GM23338 (cell line): ENCODE data around the gene CTRB1.

ENCODE experiments used
- CREB1 ChIP-seq: fragments of 250-450 bp; sonication (Bioruptor Pico); IDR thresholded peaks from 2 replicates; pipeline ENCODE4 v1.5.0; 2020; ENCODE audit warnings: low read depth, mild to moderate bottlenecking, moderate library complexity
- EZH2 ChIP-seq: fragments of 200-600 bp; sonication (generic); IDR thresholded peaks from one replicate; pipeline ENCODE4 v1.8.0; 2017; ENCODE audit warnings: antibody characterized with exemption, mild to moderate bottlenecking, low read depth; ENCODE audit not compliant: unreplicated experiment
- EZH2phosphoT487 ChIP-seq: fragments of 200-600 bp; sonication (generic); IDR thresholded peaks from one replicate; pipeline ENCODE4 v1.8.1; 2018; ENCODE audit warnings: antibody characterized with exemption; ENCODE audit not compliant: unreplicated experiment
- TF ChIP-seq, protein P1 (sequence below), 2 experiments: fragments of 200-600 bp in 1 of 2; sonication (generic) in 1 of 2; conservative IDR thresholded peaks; 2 replicates each; pipeline versions ENCODE4 v1.5.1 to v1.6.1; 2016 to 2017; ENCODE audit warnings: antibody characterized with exemption in 2 of 2, low read depth in 2 of 2, mild to moderate bottlenecking in 2 of 2, moderate library complexity in 1 of 2
- TF ChIP-seq, protein P2 (sequence below): IDR thresholded peaks from one replicate; pipeline ENCODE4 v1.6.1; 2018; ENCODE audit warnings: antibody characterized with exemption; ENCODE audit not compliant: unreplicated experiment

DNA sequence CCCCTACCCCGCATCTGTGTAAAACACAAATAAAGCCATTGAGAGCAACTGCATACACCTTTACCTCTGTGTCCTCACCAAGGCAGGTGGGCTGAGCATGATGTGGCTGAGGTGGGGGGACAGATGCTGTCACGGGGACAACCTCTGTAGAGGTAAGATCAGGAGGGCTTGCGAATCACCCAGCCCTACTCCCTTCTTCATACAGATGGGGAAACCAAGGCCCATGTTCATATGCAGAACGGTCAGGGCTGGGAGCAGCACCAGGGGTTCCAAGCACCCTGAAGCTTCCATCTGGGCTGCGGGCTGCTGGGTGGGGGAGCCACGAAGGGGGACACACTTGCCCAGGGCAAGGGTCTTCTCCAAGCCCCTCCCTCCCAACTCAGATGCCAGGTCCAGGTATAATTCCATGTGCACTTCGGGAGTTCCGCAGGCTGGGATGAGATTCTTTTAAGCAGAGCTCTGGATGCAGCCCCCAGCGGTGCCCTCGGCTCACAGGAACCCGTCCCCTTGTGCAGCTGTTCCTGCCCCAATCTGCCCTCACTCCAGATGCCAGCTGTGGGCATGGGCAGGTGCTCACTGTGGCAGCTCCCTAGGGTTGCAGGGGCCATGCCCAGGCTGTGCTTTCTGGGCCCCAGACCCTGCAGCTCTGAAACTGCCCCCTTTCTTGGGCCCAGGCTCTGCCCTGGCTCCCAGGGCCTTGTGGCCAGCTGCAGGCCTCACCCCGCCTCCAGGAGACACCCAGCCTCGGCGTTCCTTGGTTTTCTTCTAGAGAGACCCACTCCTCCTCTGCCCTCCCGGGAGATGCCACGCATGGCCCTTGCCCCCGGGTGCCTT, 9.6 kb downstream of the CTRB1 start:
- TF ChIP-seq, protein P1, sequence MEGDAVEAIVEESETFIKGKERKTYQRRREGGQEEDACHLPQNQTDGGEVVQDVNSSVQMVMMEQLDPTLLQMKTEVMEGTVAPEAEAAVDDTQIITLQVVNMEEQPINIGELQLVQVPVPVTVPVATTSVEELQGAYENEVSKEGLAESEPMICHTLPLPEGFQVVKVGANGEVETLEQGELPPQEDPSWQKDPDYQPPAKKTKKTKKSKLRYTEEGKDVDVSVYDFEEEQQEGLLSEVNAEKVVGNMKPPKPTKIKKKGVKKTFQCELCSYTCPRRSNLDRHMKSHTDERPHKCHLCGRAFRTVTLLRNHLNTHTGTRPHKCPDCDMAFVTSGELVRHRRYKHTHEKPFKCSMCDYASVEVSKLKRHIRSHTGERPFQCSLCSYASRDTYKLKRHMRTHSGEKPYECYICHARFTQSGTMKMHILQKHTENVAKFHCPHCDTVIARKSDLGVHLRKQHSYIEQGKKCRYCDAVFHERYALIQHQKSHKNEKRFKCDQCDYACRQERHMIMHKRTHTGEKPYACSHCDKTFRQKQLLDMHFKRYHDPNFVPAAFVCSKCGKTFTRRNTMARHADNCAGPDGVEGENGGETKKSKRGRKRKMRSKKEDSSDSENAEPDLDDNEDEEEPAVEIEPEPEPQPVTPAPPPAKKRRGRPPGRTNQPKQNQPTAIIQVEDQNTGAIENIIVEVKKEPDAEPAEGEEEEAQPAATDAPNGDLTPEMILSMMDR (conservative IDR thresholded peaks at IDR 0.05; ENCODE audit: low read depth in 2 of 2) = no peak
- TF ChIP-seq EZH2 (no peak), EZH2phosphoT487 (no peak), CREB1 (CRISPR knock-in tag) (no peak)
- TF ChIP-seq, protein P2, sequence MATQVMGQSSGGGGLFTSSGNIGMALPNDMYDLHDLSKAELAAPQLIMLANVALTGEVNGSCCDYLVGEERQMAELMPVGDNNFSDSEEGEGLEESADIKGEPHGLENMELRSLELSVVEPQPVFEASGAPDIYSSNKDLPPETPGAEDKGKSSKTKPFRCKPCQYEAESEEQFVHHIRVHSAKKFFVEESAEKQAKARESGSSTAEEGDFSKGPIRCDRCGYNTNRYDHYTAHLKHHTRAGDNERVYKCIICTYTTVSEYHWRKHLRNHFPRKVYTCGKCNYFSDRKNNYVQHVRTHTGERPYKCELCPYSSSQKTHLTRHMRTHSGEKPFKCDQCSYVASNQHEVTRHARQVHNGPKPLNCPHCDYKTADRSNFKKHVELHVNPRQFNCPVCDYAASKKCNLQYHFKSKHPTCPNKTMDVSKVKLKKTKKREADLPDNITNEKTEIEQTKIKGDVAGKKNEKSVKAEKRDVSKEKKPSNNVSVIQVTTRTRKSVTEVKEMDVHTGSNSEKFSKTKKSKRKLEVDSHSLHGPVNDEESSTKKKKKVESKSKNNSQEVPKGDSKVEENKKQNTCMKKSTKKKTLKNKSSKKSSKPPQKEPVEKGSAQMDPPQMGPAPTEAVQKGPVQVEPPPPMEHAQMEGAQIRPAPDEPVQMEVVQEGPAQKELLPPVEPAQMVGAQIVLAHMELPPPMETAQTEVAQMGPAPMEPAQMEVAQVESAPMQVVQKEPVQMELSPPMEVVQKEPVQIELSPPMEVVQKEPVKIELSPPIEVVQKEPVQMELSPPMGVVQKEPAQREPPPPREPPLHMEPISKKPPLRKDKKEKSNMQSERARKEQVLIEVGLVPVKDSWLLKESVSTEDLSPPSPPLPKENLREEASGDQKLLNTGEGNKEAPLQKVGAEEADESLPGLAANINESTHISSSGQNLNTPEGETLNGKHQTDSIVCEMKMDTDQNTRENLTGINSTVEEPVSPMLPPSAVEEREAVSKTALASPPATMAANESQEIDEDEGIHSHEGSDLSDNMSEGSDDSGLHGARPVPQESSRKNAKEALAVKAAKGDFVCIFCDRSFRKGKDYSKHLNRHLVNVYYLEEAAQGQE = no peak
